GM19025 (cell line): ENCODE measurements around the gene BHMT.

Experiments
- ATAC-seq: cut with Tn5 transposase; IDR thresholded peaks from one replicate; pipeline ENCODE4 v1.9.1; 2021; ENCODE audit warnings: mild to moderate bottlenecking, low read depth, moderate library complexity; ENCODE audit not compliant: unreplicated experiment

Gene BHMT, protein sequence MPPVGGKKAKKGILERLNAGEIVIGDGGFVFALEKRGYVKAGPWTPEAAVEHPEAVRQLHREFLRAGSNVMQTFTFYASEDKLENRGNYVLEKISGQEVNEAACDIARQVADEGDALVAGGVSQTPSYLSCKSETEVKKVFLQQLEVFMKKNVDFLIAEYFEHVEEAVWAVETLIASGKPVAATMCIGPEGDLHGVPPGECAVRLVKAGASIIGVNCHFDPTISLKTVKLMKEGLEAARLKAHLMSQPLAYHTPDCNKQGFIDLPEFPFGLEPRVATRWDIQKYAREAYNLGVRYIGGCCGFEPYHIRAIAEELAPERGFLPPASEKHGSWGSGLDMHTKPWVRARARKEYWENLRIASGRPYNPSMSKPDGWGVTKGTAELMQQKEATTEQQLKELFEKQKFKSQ

DNA sequence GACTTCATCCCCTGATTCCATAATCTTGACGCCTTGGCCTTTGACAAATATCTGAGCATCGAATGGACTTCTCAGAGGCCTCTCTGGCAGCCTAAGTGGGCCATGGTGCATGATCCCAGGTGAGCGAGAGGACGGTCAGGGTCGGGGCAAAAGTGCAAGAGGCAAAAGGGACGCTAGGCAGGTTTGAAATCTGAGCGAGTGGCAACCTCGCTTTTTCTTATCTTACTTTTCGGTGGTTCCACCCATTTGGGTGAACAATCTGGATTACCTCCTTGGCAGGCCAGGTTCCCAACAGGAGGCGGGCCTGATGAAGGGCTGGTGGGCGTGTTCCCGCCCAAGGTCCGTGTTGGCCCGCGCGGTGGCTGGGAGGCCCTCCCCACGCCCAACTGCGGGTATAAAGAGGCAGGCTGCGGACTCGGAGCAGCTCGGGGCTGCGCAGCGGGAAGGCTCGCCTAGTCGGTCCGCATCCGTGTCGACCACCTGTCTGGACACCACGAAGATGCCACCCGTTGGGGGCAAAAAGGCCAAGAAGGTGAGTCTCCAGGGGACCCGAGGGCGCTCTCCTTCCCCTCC lies at the start of gene BHMT:
TSS of gene BHMT (plus strand) at position 423 of the 573 bp plus-strand sequence. CDS start at position 500, 77 bp downstream.
- no peak for ATAC-seq

DNA sequence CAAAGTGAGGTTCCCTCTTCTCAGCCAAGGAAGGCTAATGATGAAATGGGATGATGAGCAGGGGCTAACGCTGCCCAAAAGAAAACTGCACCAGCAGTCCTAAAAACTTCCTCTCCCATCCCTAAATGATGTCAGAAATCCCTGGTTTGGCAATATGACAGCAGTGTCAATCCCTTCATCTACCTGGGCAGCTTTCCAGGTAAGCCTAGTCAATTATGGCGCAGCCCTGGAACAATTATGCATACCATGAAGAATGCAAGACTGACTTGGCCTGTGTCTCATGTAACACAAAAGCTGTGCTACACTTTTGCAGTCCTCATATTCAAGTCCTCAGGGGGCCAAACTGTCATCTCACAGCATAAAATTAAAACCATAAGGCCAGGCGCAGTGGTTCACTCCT lies 49.2 kb upstream of the BHMT start:
- no peak for ATAC-seq

DNA sequence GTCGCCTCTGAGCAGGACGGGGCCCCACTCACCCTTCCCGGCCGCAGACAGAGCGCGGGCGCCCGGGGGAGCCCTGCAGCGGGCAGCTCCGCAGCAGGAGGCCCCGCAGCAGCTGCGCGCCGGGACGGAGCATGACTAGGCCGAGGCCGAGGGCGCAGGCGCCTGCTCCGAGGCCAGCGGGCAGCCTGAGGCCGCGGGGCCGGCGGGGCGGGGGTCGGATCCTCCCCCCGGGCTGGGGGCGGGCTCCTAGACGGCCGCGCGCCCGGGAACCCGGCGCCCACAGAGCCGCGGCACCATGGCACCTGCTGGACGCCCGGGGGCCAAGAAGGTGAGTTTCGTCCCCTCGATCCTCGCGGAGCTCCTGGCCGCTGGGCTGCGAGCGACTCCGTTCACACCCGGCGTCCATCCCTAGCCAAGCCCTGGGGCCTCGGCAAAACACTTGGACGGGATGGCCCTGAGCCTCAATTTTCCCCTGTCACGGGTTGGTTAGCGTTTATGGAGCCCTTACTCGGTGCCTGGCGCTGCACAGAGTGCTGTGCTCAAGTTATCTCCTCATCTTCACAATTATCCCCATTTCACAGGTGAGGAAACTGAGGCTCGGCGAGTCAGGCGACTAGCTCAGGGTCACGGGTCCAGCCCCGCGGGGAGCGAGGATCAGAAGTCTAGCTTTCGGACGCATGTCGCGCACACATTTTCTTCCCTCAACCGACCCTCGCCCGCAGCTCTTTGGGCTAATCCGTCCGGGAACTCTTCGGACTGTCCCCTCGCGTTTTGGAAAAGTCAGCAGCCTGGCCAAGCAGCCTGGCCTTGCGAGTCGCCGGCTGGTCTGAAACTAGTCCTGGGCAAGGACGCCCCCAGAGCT lies 41.9 kb upstream of the BHMT start, which contains the start of the genes BHMT2 and DMGDH:
TSS of gene BHMT2 (plus strand) at position 280 of the 862 bp plus-strand sequence. CDS start at position 296, 16 bp downstream.
TSS of gene DMGDH (minus strand) at position 187 of the 862 bp plus-strand sequence. CDS start at position 133, 54 bp downstream.
- no peak for ATAC-seq

DNA sequence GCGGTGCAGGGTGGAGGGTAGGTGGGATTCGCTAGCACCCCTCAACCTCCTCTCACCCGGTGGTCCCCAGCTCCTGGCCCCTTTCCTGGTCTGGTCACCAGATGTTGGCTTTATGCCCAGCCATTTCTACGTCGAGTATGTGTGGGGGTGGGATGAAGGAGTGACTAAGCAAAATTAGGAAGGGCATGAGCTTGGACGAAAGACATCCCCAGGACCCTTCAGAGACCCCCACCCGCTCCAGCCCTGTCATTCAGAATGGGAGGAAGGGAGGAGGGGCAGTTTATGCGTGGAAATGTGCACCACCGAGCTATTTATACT lies 41.3 kb upstream of the BHMT start:
- ATAC-seq: no peak

DNA sequence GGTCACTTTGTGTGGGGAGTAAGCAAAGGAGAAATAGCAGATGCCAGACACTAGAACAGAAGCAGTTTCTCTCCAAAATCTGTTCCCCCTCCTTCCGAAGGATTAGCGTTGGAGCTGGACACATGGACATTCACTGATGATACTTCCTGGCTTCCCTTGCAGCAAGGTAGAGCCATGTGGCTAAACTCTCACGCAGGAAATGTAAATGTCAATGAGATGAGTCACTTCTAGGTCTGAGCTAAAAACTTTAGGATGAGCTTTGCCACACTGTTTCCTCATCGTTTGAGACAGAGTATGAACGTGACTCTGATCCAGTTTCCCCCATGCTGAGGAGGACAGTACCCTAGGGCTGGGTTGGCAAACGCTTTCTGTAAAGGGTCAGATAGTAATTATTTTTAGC lies 37.0 kb upstream of the BHMT start:
- ATAC-seq: no peak

DNA sequence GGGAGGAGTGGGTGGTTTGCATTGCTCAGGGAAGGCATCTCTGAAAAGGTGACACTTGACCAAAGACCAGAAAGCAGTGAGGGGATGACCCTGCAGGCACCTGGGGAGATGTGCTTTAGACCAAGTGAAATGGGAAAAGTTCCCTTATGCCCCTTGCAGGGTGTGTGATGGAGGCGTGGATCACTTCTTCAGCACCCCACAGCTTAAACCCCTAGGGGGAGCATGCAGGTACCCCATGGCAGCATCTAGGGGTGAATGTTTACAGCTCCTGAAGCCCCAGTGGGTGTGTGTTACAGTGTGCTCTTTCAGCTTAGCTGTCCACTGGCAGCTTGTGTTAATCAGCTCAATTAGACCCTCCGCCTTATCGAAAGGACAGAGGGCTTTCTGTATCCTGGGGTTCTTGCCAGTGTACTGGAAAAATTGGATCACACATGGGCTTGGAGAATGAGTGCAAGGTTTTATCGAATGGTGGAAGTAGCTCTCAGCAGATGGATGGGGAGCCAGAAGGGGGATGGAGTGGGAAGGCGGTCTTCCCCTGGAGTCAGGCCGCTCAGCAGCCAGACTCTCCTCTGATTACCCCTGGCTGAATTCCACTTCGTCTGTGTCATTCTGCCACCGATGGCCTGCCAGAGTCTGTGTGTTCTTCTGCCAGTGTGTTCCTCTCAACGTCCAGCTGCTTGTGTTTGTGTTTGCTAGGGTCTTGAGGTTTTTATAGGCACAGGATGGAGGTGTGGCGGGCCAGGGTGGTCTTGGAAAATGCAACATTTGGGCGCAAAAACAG lies 35.8 kb upstream of the BHMT start:
- ATAC-seq: no peak

DNA sequence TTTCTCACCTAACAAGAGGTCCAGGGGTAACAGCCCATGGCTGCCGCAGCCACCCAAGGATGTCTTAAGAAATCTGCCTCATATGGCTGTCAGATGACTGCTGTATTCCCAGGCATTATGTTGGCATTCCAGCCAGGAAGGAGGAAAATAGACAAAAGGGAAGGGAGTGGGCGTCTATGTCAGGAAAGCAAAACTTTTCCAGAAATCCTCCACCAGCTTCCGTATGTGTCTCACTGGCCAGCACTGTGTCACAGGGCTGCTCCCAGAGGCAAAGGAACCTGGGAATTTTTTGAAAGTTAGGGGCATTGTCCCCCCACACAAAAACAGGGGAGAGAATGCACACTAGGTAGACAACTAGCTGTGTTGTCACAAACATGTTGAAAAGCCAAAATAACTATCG lies 34.8 kb upstream of the BHMT start:
- no peak for ATAC-seq

DNA sequence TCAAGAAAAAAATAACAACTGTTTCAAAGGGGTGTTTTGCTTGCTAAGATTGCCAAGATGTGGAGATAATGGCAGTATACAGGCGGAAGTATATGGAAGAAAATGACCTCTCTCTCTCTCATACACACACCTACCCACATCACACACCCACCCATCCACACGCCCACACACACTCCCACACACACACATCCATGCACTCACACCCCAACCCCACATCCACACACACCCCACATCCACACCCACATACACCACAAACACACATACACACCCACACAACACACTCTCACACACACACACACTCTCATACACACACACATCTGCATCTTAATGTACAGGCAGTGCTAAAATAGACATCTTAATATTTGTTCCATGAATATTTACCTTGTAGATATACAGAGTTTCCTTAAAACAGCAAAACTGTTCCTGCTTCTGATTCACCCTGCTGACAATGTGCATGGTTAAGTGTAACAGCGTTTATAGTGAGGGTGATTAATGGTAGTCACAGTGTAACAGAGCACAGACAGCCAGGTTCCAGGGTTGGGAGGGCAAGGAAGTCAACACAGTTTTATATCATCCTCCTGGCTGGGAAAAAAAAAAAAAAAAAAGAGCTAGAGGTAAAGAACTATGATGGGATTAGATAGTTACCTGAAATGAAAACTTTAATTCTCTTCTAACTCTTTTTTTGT lies 33.8 kb upstream of the BHMT start:
- no peak for ATAC-seq

DNA sequence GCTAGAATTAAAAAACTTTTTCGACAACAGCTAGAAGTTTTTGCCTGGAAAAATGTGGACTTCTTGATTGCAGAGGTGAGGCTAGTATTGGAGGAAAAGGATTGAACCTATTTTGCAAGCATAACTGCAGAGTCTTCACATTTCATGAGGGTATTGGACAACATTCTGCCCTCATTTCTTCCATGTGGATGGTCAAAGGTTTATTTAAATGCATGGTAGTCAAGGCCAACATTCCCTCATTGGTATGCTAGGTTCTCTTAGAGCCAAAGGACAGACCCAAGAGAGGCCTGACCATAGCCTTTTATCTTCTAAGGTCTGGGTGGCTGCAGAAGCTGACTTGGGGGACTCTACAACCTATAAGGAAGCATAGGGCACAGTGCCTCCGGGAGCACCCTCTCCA lies 30.8 kb upstream of the BHMT start:
- no peak for ATAC-seq

DNA sequence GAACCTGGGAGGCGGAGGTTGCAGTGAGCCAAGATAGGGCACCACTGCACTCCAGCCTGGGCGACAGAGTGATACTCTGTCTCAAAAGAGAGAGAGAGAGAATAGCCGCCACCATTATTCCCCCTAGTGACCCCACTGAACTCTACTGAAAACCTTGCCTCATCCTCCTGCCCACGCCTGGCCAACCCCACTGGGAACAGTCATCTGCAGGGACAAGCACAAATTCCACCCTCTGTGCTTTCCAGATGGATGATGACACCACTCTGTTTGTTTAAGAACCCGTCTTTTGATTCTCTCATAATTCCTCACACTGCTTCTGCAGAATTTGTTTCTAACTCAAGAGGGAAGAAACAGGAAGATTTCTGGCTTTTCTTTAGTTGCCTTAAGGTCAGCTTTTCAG lies 29.8 kb upstream of the BHMT start:
- no peak for ATAC-seq

DNA sequence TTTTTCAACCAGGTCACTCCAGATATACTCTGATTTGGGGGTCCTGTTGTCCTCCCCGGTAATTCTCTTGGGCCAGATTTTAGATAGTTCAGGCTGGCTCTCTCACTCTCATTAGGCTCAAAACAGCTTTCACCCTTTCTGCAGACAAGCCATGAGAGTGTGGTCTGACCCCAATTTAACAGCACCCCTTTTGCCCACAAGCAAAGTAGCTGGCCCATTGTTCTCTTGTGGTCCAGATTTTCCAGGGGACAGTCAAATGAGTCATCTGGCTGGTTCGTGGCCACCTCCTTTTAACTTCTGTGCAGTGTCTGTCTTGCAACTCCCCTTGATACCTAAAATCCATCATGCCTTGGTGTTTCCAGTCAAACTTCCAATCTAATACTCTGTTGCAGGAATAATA lies 25.5 kb upstream of the BHMT start:
- ATAC-seq: no peak

DNA sequence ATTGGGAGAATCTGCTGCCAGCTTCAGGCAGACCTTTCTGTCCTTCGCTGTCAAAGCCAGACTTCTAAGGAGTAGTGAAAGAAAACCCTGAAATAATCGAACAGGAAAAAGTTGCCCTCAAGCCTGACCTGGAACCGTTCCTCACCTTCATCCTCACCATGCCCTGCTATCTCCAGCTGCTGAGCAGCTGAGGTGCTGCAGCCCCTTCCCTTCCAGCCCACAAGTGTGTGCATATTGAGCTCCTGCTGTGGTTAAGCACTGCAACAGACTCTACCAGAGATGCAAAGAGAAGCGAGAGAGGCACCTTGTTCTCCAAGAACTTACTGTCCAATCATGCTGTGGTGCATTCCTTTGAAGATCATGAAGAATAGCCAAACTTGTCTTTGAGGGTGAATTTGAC lies 23.1 kb upstream of the BHMT start:
- no peak for ATAC-seq

DNA sequence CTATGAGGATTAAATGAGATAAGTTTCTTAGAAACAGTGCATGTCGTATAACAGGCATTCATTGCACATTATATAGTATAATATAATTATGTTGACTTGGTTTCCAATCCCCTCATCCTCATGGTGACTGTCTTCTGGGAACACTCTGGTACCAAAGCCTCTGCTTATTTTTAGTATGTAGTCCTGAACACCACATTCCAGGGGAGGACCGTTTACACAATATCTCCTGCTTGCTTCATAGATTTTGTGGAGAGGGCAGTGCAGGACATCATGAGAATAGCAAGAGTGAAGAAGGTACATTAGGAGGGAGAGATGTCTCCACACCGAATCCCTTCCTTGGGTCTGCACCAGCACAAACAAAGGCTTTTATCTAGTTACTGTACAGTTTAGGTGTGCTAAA lies 20.5 kb upstream of the BHMT start:
- ATAC-seq: no peak

DNA sequence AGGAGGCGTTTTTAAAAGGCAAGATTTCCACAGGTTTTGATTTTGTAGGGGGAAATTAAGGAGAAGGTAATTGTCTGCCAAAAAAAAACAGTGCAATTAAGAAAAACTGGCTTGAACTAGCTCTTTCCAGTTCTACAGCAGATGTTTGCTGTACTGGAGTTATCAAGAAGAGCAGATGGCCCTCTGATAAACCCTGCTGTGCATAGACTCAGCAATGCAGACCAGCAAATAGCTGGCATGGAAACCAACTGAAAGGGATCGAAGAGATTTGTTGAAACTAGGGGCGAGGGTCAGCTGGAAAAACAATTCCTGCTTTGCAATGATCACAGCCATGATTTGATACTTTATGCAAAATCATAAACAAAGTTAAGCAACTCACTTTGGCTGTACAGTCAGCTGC lies 17.8 kb upstream of the BHMT start:
- ATAC-seq: no peak

DNA sequence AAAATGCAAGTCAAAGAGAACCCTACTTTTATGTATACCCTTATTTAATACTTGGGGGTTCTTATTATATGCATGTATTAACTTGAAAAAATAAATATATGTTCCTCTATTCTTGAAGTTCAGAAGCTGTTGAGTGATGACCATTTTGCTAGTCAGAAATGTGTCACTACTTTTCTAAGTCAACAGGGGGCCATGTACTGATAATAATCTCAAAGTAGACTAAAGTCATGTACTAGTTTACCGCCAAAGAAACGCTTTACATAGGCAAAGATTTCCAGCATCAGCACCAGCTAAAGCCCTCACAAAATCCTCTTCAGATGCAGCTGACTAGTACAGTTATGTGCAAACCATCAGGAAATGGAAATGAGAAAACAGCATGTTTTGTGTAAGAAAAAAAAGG lies 5.7 kb upstream of the BHMT start:
- no peak for ATAC-seq

DNA sequence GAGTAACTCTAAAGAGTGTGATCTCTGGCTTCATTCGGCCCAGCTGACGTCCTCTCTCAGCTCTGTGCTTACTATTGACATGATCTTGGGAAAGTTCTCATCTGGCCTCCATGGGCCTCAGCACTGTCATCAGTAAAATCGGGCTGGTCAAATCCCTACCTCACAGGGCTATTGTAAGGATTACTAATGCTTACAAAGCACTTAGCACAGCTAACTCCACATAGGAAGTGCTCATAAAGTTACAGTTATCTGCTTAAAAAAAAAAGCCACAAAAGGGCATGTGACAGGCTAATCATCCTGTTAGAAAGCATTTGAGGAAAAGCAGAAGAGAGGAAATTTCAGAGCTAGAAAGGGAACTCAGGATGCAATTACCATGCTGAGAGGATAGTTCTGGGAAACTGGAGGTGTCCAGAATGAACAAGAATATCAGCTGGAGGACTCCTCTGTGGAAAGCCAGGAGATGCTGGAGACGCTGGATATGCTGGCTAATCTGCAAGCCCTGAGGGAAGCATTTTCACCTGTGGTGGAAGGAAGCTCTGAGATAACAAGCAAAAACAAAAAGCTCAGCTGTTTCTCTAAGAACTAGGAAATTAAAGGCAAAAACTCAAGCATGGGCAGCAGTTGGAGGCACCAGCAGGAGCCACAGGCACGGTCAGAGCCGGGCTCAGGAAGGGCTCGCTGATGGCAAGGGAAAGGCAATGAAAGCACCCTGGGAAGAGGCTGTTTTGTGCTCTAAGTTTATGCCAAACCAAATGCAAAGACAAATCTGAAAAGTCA lies 4.4 kb upstream of the BHMT start:
- ATAC-seq: no peak

DNA sequence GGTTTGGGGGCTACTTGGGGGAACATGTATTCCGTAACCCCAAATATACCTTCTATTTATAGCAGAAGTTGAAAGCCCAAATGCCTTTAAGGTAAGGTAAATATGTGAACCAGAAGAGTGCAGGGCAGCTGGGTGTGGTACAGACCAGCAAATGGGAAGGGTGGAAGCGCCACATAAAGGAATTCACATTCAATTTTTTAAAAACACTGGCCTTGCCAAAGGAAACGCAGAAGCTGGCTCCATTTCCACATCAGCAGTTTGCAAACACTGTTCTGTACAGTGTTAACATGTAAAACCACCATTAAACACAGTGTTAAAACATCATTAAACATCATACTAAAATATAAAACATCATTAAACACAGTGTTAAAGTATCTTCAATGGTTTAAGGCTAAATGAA lies 3.5 kb upstream of the BHMT start:
- no peak for ATAC-seq

DNA sequence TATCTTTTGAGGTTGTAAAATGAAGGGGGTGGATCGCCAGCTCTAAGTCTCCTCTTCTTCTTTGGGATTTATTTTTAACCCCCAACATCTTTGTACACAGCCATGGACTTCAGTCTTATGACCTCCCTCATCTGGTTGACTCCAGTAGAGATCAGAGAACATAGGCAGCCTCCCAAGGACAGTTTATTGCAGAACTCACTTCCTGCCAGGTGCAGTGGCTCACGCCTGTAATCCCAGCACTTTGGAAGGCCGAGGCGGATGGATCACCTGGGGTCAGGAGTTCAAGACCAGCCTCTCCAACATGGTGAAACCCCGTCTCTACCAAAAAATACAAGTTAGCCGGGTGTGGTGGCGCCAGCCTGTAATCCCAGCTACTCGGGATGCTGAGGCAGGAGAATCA lies 2.8 kb upstream of the BHMT start:
- no peak for ATAC-seq
